Mesothelial cell of epicardium (in vitro differentiated cells): ENCODE data around the gene SLC26A5. TPM values are rescaled to one million over a fixed set of nuclear protein-coding genes. Genes with fewer than 3 reads are reported as not detected.
"Not testable (repeated sequence)": the region's sequence is repeated elsewhere in the genome, so short reads cannot be mapped to it uniquely, and the experiment has no call there.

Experiments
- DNase-seq, 2 experiments: peaks; one replicate each; pipeline ENCODE4 v3.0.0; 2021; ENCODE audit warnings: low spot score in 2 of 2; ENCODE audit not compliant: unreplicated experiment in 2 of 2
- H3K27ac Mint-ChIP-seq: 2 replicates; pipeline ENCODE4 v1.8.0; 2021; ENCODE audit warnings: mixed read lengths
- H3K27me3 Mint-ChIP-seq: 2 replicates; pipeline ENCODE4 v1.8.0; 2021; ENCODE audit warnings: low read depth, mixed read lengths
- H3K36me3 Mint-ChIP-seq: 2 replicates; pipeline ENCODE4 v1.8.0; 2021; ENCODE audit warnings: mixed read lengths
- H3K4me1 Mint-ChIP-seq: 2 replicates; pipeline ENCODE4 v1.8.0; 2021; ENCODE audit warnings: mixed read lengths
- H3K4me3 Mint-ChIP-seq: 2 replicates; pipeline ENCODE4 v1.8.0; 2021; ENCODE audit warnings: mild to moderate bottlenecking, moderate library complexity, mixed read lengths
- H3K9me3 Mint-ChIP-seq: 2 replicates; pipeline ENCODE4 v1.8.0; 2021; ENCODE audit warnings: mixed read lengths
- CTCF ChIP-seq: fragments of 200-600 bp; sonication (generic); IDR thresholded peaks from one replicate; pipeline ENCODE4 v1.5.0; 2021; ENCODE audit warnings: antibody characterized with exemption; ENCODE audit not compliant: unreplicated experiment
- total RNA-seq: library from RNA; stranded (reverse); gene quantifications from 3 replicates; pipeline ENCODE4 v1.2.1, GENCODE V29; 2021

SLC26A5 gene, protein sequence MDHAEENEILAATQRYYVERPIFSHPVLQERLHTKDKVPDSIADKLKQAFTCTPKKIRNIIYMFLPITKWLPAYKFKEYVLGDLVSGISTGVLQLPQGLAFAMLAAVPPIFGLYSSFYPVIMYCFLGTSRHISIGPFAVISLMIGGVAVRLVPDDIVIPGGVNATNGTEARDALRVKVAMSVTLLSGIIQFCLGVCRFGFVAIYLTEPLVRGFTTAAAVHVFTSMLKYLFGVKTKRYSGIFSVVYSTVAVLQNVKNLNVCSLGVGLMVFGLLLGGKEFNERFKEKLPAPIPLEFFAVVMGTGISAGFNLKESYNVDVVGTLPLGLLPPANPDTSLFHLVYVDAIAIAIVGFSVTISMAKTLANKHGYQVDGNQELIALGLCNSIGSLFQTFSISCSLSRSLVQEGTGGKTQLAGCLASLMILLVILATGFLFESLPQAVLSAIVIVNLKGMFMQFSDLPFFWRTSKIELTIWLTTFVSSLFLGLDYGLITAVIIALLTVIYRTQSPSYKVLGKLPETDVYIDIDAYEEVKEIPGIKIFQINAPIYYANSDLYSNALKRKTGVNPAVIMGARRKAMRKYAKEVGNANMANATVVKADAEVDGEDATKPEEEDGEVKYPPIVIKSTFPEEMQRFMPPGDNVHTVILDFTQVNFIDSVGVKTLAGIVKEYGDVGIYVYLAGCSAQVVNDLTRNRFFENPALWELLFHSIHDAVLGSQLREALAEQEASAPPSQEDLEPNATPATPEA
- not detected in 3 replicates for total RNA-seq

GRCh38 chr7:103446049-103446520, at the start of gene SLC26A5:
SLC26A5 (minus strand) TSS chr7:103446207; CDS start chr7:103421514, 24,693 bp downstream.
- H3K4me3 Mint-ChIP-seq = peak within 1 kb of the TSS; percentile 60
- no peaks in the 10 kb centered on the region for H3K36me3 Mint-ChIP-seq
- H3K27ac Mint-ChIP-seq = no peak within 1 kb of the TSS
- peak in 1 of 2 experiments; percentile 43 for DNase-seq
- no peak for TF ChIP-seq CTCF
- peaks cover 95% of the 10 kb centered on the region for H3K27me3 Mint-ChIP-seq
- peaks cover 2% of the 10 kb centered on the region for H3K9me3 Mint-ChIP-seq
- H3K4me1 Mint-ChIP-seq = peaks cover 5% of the 10 kb centered on the region

GRCh38 chr7:103487419-103487818, 41.4 kb upstream of the SLC26A5 start:
- no peaks in the 10 kb centered on the region for H3K4me1 Mint-ChIP-seq
- H3K27ac Mint-ChIP-seq = no peak overlapping the region
- no peak overlapping the region for H3K4me3 Mint-ChIP-seq
- H3K36me3 Mint-ChIP-seq = no peaks in the 10 kb centered on the region
- no peaks in the 10 kb centered on the region for H3K9me3 Mint-ChIP-seq
- peaks cover 32% of the 10 kb centered on the region for H3K27me3 Mint-ChIP-seq
- DNase-seq = no peak
- TF ChIP-seq CTCF = no peak

- not testable (repeated sequence) for H3K27ac Mint-ChIP-seq, H3K4me3 Mint-ChIP-seq, H3K4me1 Mint-ChIP-seq, DNase-seq, H3K9me3 Mint-ChIP-seq, H3K36me3 Mint-ChIP-seq
- H3K27me3 Mint-ChIP-seq = peaks cover 37% of the 10 kb centered on the region
These were observed 40.9 kb upstream of the SLC26A5 start for GRCh38 chr7:103486873-103487272.

DNA sequence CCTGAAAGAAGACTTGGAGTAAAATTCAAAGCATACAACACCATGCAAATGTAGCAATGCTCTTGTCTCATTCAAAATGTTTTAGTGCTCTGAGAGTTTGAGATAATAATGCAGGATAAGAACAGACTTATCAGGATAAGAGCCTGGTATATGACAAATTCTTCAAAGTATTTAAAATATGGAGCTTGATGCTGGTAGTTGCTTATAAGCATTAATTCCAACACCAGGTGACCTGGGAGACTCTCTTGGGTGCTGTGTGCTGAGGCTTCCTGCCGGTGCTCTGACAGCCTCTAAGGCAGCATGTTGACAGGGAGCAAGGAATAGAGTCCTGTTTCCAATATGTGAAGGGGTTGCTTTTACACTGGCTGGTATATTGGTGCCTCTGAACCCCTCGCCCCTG, 34.8 kb upstream of the SLC26A5 start:
- Mint-ChIP-seq H3K36me3 (no peaks in the 10 kb centered on the region), H3K4me1 (no peaks in the 10 kb centered on the region), H3K4me3 (no peak overlapping the region), H3K9me3 (no peaks in the 10 kb centered on the region), H3K27me3 (peaks cover 54% of the 10 kb centered on the region), H3K27ac (no peak overlapping the region)
- no peak for DNase-seq
- TF ChIP-seq CTCF = no peak

- Mint-ChIP-seq H3K36me3 (no peaks in the 10 kb centered on the region), H3K9me3 (no peaks in the 10 kb centered on the region), H3K27me3 (peaks cover 51% of the 10 kb centered on the region), H3K4me1 (no peaks in the 10 kb centered on the region), H3K4me3 (no peak overlapping the region), H3K27ac (no peak overlapping the region)
- no peak for DNase-seq
- TF ChIP-seq CTCF = no peak
These were observed 28.9 kb upstream of the SLC26A5 start for GRCh38 chr7:103474956-103475355.
